Neural cell (in vitro differentiated cells): ENCODE data around the gene MEX3A. TPM values are rescaled to one million over a fixed set of nuclear protein-coding genes. Genes with fewer than 3 reads are reported as not detected.

Source experiments
- H2AFZ ChIP-seq: fragments of 200-600, 300-800 bp; sonication (generic), shearing (Covaris generic); 2 replicates; pipeline ENCODE4 v1.6.0; 2014; ENCODE audit warnings: low read depth, mild to moderate bottlenecking, antibody characterized with exemption, low read length, moderate library complexity
- H3F3A ChIP-seq: fragments of 200-600 bp; shearing (Covaris generic); 2 replicates; pipeline ENCODE4 v1.6.1; 2016; ENCODE audit warnings: mild to moderate bottlenecking, moderate library complexity, mixed read lengths, antibody characterized with exemption, low read length; ENCODE audit not compliant: insufficient read depth, poor library complexity, severe bottlenecking
- H3K27ac ChIP-seq: fragments of 200-600, 300-800 bp; sonication (generic), shearing (Covaris generic); 2 replicates; pipeline ENCODE4 v1.5.1; 2014; ENCODE audit warnings: mild to moderate bottlenecking, low read length, moderate library complexity
- H3K27me3 ChIP-seq: fragments of 300-800, 200-600 bp; sonication (generic), shearing (Covaris generic); 2 replicates; pipeline ENCODE4 v1.6.0; 2014; ENCODE audit warnings: mild to moderate bottlenecking, low read depth, low read length, moderate library complexity; ENCODE audit not compliant: insufficient read depth
- H3K36me3 ChIP-seq: fragments of 300-800, 200-600 bp; sonication (generic), shearing (Covaris generic); 2 replicates; pipeline ENCODE4 v1.5.1; 2014; ENCODE audit warnings: mild to moderate bottlenecking, antibody characterized with exemption, low read length, moderate library complexity; ENCODE audit not compliant: insufficient read depth
- H3K4me2 ChIP-seq: fragments of 300-800, 200-600 bp; sonication (generic), shearing (Covaris generic); 2 replicates; pipeline ENCODE4 v1.6.0; 2014; ENCODE audit warnings: mild to moderate bottlenecking, low read length
- H3K4me3 ChIP-seq: fragments of 300-800, 200-600 bp; sonication (generic), shearing (Covaris generic); 2 replicates; pipeline ENCODE4 v1.5.1; 2014; ENCODE audit warnings: mild to moderate bottlenecking, low read length, moderate library complexity
- H3K79me2 ChIP-seq: fragments of 200-600 bp; shearing (Covaris generic); replicated peaks from 2 replicates; pipeline ENCODE4 v1.6.0; 2014; ENCODE audit warnings: mild to moderate bottlenecking, low read length, moderate library complexity; ENCODE audit not compliant: insufficient read depth
- H3K9ac ChIP-seq: fragments of 300-800, 200-600 bp; sonication (generic), shearing (Covaris generic); 2 replicates; pipeline ENCODE4 v1.6.1; 2016; ENCODE audit warnings: mild to moderate bottlenecking, low read length, mixed read lengths
- H3K9me2 ChIP-seq: fragments of 200-600 bp; shearing (Covaris generic); 2 replicates; pipeline ENCODE4 v1.6.1; 2016; ENCODE audit warnings: mild to moderate bottlenecking, low read length, mixed read lengths; ENCODE audit not compliant: insufficient read depth
- H3K9me3 ChIP-seq: fragments of 200-600, 300-800 bp; sonication (generic), shearing (Covaris generic); 2 replicates; pipeline ENCODE4 v1.6.1; 2016; ENCODE audit warnings: mild to moderate bottlenecking, mixed run types, low read length, moderate library complexity, mixed read lengths
- H4K20me1 ChIP-seq: fragments of 200-600 bp; shearing (Covaris generic); 2 replicates; pipeline ENCODE4 v1.6.1; 2016; ENCODE audit warnings: mild to moderate bottlenecking, mixed run types; ENCODE audit not compliant: insufficient read depth
- EP300 ChIP-seq: fragments of 450-650 bp; conservative IDR thresholded peaks from 2 replicates; pipeline ENCODE4 v1.6.1; 2014; ENCODE audit warnings: antibody characterized with exemption, mild to moderate bottlenecking, moderate library complexity; ENCODE audit not compliant: poor library complexity, severe bottlenecking
- EZH2 ChIP-seq: fragments of 200-600, 300-800 bp; shearing (Covaris generic), sonication (generic); IDR thresholded peaks from 2 replicates; pipeline ENCODE4 v1.6.1; 2014; ENCODE audit warnings: antibody characterized with exemption, low read length, borderline replicate concordance, mild to moderate bottlenecking; ENCODE audit not compliant: insufficient read depth, poor library complexity, severe bottlenecking
- MXI1 ChIP-seq: fragments of 450-650 bp; conservative IDR thresholded peaks from 2 replicates; pipeline ENCODE4 v1.6.1; 2014; ENCODE audit warnings: antibody characterized with exemption, mild to moderate bottlenecking; ENCODE audit not compliant: poor library complexity, severe bottlenecking
- POLR2AphosphoS5 ChIP-seq: IDR thresholded peaks from 2 replicates; pipeline ENCODE4 v1.6.1; 2012
- RAD21 ChIP-seq: fragments of 450-650 bp; conservative IDR thresholded peaks from 2 replicates; pipeline ENCODE4 v1.6.1; 2014; ENCODE audit warnings: antibody characterized with exemption, mild to moderate bottlenecking, moderate library complexity
- SMC3 ChIP-seq: fragments of 450-650 bp; conservative IDR thresholded peaks from 2 replicates; pipeline ENCODE4 v1.6.1; 2014; ENCODE audit warnings: antibody characterized with exemption, mild to moderate bottlenecking, moderate library complexity; ENCODE audit not compliant: poor library complexity
- TAF1 ChIP-seq: IDR thresholded peaks from 2 replicates; pipeline ENCODE4 v1.6.1; 2012; ENCODE audit warnings: low read depth
- polyA plus RNA-seq: library from polyadenylated mRNA; depleted of rRNA; stranded (reverse); fragments of >200 nt; gene quantifications from 2 replicates; pipeline ENCODE4 v1.2.3, GENCODE V29; 2014
- TF ChIP-seq, protein P1 (sequence below): fragments of 450-650 bp; IDR thresholded peaks from 2 replicates; pipeline ENCODE4 v1.5.1; 2014; ENCODE audit warnings: antibody characterized with exemption, mild to moderate bottlenecking, moderate library complexity; ENCODE audit not compliant: poor library complexity, severe bottlenecking
- TF ChIP-seq, protein P2 (sequence below): IDR thresholded peaks from 2 replicates; pipeline ENCODE4 v1.6.1; 2012; ENCODE audit warnings: borderline replicate concordance

Gene MEX3A
- polyA plus RNA-seq, 1 donor from 2014 or later, result 39.8 TPM

DNA sequence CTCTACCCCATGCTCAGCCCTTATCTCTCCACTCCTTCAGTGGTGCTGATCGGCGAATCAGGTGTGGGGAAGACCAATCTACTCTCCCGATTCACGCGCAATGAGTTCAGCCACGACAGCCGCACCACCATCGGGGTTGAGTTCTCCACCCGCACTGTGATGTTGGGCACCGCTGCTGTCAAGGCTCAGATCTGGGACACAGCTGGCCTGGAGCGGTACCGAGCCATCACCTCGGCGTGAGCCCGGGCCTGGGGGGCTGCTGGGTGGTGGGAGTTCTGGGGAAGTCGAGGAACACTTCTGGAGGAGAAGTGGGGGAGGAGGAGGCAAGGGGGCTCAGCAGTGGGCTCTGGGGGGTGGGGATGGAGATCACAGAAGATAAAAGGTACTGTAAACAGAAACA is 16.4 kb downstream of the MEX3A start:
- H3K4me3 ChIP-seq, result no peak overlapping the region
- no peaks in the 10 kb centered on the region for H4K20me1 ChIP-seq
- no peaks in the 10 kb centered on the region for H3K9me2 ChIP-seq
- H3K27ac ChIP-seq, result no peak overlapping the region
- no peak overlapping the region for H2AFZ ChIP-seq
- H3F3A ChIP-seq, result no peaks in the 10 kb centered on the region
- TF ChIP-seq, protein P1, sequence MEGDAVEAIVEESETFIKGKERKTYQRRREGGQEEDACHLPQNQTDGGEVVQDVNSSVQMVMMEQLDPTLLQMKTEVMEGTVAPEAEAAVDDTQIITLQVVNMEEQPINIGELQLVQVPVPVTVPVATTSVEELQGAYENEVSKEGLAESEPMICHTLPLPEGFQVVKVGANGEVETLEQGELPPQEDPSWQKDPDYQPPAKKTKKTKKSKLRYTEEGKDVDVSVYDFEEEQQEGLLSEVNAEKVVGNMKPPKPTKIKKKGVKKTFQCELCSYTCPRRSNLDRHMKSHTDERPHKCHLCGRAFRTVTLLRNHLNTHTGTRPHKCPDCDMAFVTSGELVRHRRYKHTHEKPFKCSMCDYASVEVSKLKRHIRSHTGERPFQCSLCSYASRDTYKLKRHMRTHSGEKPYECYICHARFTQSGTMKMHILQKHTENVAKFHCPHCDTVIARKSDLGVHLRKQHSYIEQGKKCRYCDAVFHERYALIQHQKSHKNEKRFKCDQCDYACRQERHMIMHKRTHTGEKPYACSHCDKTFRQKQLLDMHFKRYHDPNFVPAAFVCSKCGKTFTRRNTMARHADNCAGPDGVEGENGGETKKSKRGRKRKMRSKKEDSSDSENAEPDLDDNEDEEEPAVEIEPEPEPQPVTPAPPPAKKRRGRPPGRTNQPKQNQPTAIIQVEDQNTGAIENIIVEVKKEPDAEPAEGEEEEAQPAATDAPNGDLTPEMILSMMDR, result no peak
- TF ChIP-seq MXI1, result no peak
- no peak for TF ChIP-seq SMC3
- TF ChIP-seq TAF1, result no peak
- TF ChIP-seq RAD21, result no peak
- no peak for TF ChIP-seq EZH2
- no peak for TF ChIP-seq EP300
- TF ChIP-seq POLR2AphosphoS5, result no peak
- TF ChIP-seq, protein P2, sequence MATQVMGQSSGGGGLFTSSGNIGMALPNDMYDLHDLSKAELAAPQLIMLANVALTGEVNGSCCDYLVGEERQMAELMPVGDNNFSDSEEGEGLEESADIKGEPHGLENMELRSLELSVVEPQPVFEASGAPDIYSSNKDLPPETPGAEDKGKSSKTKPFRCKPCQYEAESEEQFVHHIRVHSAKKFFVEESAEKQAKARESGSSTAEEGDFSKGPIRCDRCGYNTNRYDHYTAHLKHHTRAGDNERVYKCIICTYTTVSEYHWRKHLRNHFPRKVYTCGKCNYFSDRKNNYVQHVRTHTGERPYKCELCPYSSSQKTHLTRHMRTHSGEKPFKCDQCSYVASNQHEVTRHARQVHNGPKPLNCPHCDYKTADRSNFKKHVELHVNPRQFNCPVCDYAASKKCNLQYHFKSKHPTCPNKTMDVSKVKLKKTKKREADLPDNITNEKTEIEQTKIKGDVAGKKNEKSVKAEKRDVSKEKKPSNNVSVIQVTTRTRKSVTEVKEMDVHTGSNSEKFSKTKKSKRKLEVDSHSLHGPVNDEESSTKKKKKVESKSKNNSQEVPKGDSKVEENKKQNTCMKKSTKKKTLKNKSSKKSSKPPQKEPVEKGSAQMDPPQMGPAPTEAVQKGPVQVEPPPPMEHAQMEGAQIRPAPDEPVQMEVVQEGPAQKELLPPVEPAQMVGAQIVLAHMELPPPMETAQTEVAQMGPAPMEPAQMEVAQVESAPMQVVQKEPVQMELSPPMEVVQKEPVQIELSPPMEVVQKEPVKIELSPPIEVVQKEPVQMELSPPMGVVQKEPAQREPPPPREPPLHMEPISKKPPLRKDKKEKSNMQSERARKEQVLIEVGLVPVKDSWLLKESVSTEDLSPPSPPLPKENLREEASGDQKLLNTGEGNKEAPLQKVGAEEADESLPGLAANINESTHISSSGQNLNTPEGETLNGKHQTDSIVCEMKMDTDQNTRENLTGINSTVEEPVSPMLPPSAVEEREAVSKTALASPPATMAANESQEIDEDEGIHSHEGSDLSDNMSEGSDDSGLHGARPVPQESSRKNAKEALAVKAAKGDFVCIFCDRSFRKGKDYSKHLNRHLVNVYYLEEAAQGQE, result no peak
- H3K27me3 ChIP-seq, result no peaks in the 10 kb centered on the region
- no peaks in the 10 kb centered on the region for H3K36me3 ChIP-seq
- H3K9ac ChIP-seq, result no peak overlapping the region
- H3K9me3 ChIP-seq, result no peaks in the 10 kb centered on the region
- no peaks in the 10 kb centered on the region for H3K79me2 ChIP-seq
- H3K4me2 ChIP-seq, result no peak overlapping the region

DNA sequence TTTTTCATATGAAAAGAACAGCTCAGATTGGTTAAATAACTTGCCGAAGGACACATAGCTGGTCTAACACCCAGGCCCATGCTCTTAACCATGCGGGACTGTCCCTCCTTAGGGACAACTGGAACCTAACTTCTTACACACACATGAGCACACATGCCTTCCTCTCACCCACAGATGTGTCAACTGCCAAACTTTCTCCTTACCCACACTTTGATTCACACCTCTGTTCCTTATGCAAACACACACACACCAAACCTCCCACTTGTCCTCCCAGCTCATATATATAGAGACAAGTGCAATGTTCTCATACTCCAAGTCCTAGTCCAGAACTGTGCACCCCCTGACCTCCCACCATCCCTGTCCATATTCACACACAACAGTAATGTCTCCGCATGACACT is 17.1 kb downstream of the MEX3A start:
- no peak overlapping the region for H2AFZ ChIP-seq
- no peak overlapping the region for H3K4me3 ChIP-seq
- no peak overlapping the region for H3K4me2 ChIP-seq
- H3K27me3 ChIP-seq, result no peaks in the 10 kb centered on the region
- H3K9me2 ChIP-seq, result no peaks in the 10 kb centered on the region
- H3K9ac ChIP-seq, result no peak overlapping the region
- no peaks in the 10 kb centered on the region for H3F3A ChIP-seq
- no peak overlapping the region for H3K27ac ChIP-seq
- no peaks in the 10 kb centered on the region for H4K20me1 ChIP-seq
- H3K9me3 ChIP-seq, result no peaks in the 10 kb centered on the region
- H3K36me3 ChIP-seq, result no peaks in the 10 kb centered on the region
- no peak for TF ChIP-seq RAD21
- TF ChIP-seq POLR2AphosphoS5, result no peak
- TF ChIP-seq SMC3, result no peak
- TF ChIP-seq, protein P1, result no peak
- no peak for TF ChIP-seq EP300
- TF ChIP-seq MXI1, result no peak
- TF ChIP-seq, protein P2, result no peak
- TF ChIP-seq TAF1, result no peak
- TF ChIP-seq EZH2, result no peak
- no peaks in the 10 kb centered on the region for H3K79me2 ChIP-seq
